Neural cell (in vitro differentiated cells): Measurements from ENCODE around the gene RANBP9.

Experiments used
- CTCF ChIP-seq: fragments of 450-650 bp; IDR thresholded peaks from 2 replicates; pipeline ENCODE4 v1.5.1; 2014; ENCODE audit warnings: antibody characterized with exemption, mild to moderate bottlenecking, moderate library complexity; ENCODE audit not compliant: poor library complexity, severe bottlenecking
- EP300 ChIP-seq: fragments of 450-650 bp; conservative IDR thresholded peaks from 2 replicates; pipeline ENCODE4 v1.6.1; 2014; ENCODE audit warnings: antibody characterized with exemption, mild to moderate bottlenecking, moderate library complexity; ENCODE audit not compliant: poor library complexity, severe bottlenecking
- EZH2 ChIP-seq: fragments of 200-600, 300-800 bp; shearing (Covaris generic), sonication (generic); IDR thresholded peaks from 2 replicates; pipeline ENCODE4 v1.6.1; 2014; ENCODE audit warnings: antibody characterized with exemption, low read length, borderline replicate concordance, mild to moderate bottlenecking; ENCODE audit not compliant: insufficient read depth, poor library complexity, severe bottlenecking
- MXI1 ChIP-seq: fragments of 450-650 bp; conservative IDR thresholded peaks from 2 replicates; pipeline ENCODE4 v1.6.1; 2014; ENCODE audit warnings: antibody characterized with exemption, mild to moderate bottlenecking; ENCODE audit not compliant: poor library complexity, severe bottlenecking
- POLR2AphosphoS5 ChIP-seq: IDR thresholded peaks from 2 replicates; pipeline ENCODE4 v1.6.1; 2012
- RAD21 ChIP-seq: fragments of 450-650 bp; conservative IDR thresholded peaks from 2 replicates; pipeline ENCODE4 v1.6.1; 2014; ENCODE audit warnings: antibody characterized with exemption, mild to moderate bottlenecking, moderate library complexity
- REST ChIP-seq: IDR thresholded peaks from 2 replicates; pipeline ENCODE4 v1.6.1; 2012; ENCODE audit warnings: borderline replicate concordance
- SMC3 ChIP-seq: fragments of 450-650 bp; conservative IDR thresholded peaks from 2 replicates; pipeline ENCODE4 v1.6.1; 2014; ENCODE audit warnings: antibody characterized with exemption, mild to moderate bottlenecking, moderate library complexity; ENCODE audit not compliant: poor library complexity

- no peak for TF ChIP-seq CTCF
- TF ChIP-seq RAD21: no peak
- TF ChIP-seq EP300: no peak
- no peak for TF ChIP-seq EZH2
- TF ChIP-seq POLR2AphosphoS5: no peak
- no peak for TF ChIP-seq SMC3
- TF ChIP-seq MXI1: no peak
- TF ChIP-seq REST: no peak
Measured at GRCh38 chr6:13614126-13614925, 97.3 kb downstream of the RANBP9 start.
